Measurements from ENCODE around the gene OR2V1.
"Not testable (repeated sequence)": the region's sequence is repeated elsewhere in the genome, so short reads cannot be mapped to it uniquely, and the experiment has no call there.

OR2V1 gene

GRCh38 chr5:181127907-181128626, 2.9 kb downstream of the OR2V1 start:
- no peak for ATAC-seq

GRCh38 chr5:181127456-181127855, 3.5 kb downstream of the OR2V1 start:
- ATAC-seq: no peak

GRCh38 chr5:181126841-181127240, 4.1 kb downstream of the OR2V1 start:
- ATAC-seq: no peak

- no peak for ATAC-seq
Observed at GRCh38 chr5:181124526-181124925, 6.4 kb downstream of the OR2V1 start.

- no peak for ATAC-seq
Observed at GRCh38 chr5:181121675-181122561, 9.1 kb downstream of the OR2V1 start.

GRCh38 chr5:181120761-181121160, 10.2 kb downstream of the OR2V1 start:
- ATAC-seq: no peak

GRCh38 chr5:181120306-181120705, 10.7 kb downstream of the OR2V1 start:
- ATAC-seq: no peak

GRCh38 chr5:181119105-181119504, 11.9 kb downstream of the OR2V1 start:
- ATAC-seq: no peak

GRCh38 chr5:181118369-181118768, 12.6 kb downstream of the OR2V1 start:
- ATAC-seq: no peak

- ATAC-seq: no peak
Observed at GRCh38 chr5:181114844-181115778, 15.9 kb downstream of the OR2V1 start.

GRCh38 chr5:181114284-181114843, 16.6 kb downstream of the OR2V1 start:
- ATAC-seq: no peak

- ATAC-seq: not testable (repeated sequence)
Observed at GRCh38 chr5:181113572-181113971, 17.4 kb downstream of the OR2V1 start.

GRCh38 chr5:181112476-181112875, 18.5 kb downstream of the OR2V1 start:
- no peak for ATAC-seq

GRCh38 chr5:181111010-181111409, 20.0 kb downstream of the OR2V1 start:
- no peak for ATAC-seq

- ATAC-seq: no peak
Observed at GRCh38 chr5:181109489-181110013, 21.4 kb downstream of the OR2V1 start.

- no peak for ATAC-seq
Observed at GRCh38 chr5:181108578-181109165, 22.3 kb downstream of the OR2V1 start.

- ATAC-seq: no peak
Observed at GRCh38 chr5:181107699-181108098, 23.3 kb downstream of the OR2V1 start.

- ATAC-seq: no peak
Observed at GRCh38 chr5:181105391-181106025, 25.5 kb downstream of the OR2V1 start.

GRCh38 chr5:181104606-181105390, 26.2 kb downstream of the OR2V1 start:
- not testable (repeated sequence) for ATAC-seq

GRCh38 chr5:181104259-181104568, 26.8 kb downstream of the OR2V1 start:
- not testable (repeated sequence) for ATAC-seq
